ENCODE data around the gene CRYGC. TPM values are rescaled to one million over a fixed set of nuclear protein-coding genes. Genes with fewer than 3 reads are reported as not detected.

CRYGC gene
- total and polyA plus RNA-seq, 2 experiments from 2014 or later, result not detected

DNA sequence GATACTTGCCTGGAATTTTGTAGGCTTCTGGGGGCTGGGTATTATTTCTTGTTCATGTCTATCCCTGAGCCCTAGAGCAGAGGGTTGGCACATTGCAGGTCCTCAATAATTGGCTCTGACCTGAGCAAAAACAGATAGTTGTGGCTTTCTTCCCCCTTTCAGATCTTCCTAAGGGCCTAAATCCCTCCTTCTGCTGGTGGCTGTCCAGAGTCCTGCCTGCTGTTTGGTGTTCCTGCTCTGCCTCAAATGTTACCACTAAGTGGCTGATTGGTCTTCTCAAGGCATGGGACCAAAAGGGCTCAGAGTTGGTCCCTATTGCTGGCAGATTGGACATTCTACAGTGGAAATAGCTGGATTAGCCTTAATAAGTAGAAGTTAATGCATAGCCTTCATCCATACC, 17.4 kb upstream of the CRYGC start:
- Mint-ChIP-seq H3K9me3 (peaks cover 14% of the 10 kb centered on the region), H3K4me1 (peaks cover 26% of the 10 kb centered on the region), H3K36me3 (ENCODE audit: low read depth) (peaks cover 10% of the 10 kb centered on the region), H3K27me3 (ENCODE audit: insufficient read depth, low read depth, poor library complexity) (peaks cover 5% of the 10 kb centered on the region), H3K4me3 (no peak overlapping the region), H3K27ac (no peak overlapping the region)
- H3K27ac ChIP-seq (ENCODE audit: low read depth), result no peak overlapping the region
- TF ChIP-seq ZNF331 (CRISPR knock-in tag; IDR thresholded peaks at IDR 0.05; ENCODE audit: low read depth), result no peak
- no peak for TF ChIP-seq ZNF114 (CRISPR knock-in tag; IDR thresholded peaks at IDR 0.05)
- TF ChIP-seq REST (IDR thresholded peaks at IDR 0.05; ENCODE audit: unreplicated experiment), result no peak
- no peak for TF ChIP-seq POLR2AphosphoS5 (IDR thresholded peaks at IDR 0.05; ENCODE audit: low read depth)
- no peak for TF ChIP-seq NANOG (IDR thresholded peaks at IDR 0.05; ENCODE audit: borderline replicate concordance)
- TF ChIP-seq, protein P1, sequence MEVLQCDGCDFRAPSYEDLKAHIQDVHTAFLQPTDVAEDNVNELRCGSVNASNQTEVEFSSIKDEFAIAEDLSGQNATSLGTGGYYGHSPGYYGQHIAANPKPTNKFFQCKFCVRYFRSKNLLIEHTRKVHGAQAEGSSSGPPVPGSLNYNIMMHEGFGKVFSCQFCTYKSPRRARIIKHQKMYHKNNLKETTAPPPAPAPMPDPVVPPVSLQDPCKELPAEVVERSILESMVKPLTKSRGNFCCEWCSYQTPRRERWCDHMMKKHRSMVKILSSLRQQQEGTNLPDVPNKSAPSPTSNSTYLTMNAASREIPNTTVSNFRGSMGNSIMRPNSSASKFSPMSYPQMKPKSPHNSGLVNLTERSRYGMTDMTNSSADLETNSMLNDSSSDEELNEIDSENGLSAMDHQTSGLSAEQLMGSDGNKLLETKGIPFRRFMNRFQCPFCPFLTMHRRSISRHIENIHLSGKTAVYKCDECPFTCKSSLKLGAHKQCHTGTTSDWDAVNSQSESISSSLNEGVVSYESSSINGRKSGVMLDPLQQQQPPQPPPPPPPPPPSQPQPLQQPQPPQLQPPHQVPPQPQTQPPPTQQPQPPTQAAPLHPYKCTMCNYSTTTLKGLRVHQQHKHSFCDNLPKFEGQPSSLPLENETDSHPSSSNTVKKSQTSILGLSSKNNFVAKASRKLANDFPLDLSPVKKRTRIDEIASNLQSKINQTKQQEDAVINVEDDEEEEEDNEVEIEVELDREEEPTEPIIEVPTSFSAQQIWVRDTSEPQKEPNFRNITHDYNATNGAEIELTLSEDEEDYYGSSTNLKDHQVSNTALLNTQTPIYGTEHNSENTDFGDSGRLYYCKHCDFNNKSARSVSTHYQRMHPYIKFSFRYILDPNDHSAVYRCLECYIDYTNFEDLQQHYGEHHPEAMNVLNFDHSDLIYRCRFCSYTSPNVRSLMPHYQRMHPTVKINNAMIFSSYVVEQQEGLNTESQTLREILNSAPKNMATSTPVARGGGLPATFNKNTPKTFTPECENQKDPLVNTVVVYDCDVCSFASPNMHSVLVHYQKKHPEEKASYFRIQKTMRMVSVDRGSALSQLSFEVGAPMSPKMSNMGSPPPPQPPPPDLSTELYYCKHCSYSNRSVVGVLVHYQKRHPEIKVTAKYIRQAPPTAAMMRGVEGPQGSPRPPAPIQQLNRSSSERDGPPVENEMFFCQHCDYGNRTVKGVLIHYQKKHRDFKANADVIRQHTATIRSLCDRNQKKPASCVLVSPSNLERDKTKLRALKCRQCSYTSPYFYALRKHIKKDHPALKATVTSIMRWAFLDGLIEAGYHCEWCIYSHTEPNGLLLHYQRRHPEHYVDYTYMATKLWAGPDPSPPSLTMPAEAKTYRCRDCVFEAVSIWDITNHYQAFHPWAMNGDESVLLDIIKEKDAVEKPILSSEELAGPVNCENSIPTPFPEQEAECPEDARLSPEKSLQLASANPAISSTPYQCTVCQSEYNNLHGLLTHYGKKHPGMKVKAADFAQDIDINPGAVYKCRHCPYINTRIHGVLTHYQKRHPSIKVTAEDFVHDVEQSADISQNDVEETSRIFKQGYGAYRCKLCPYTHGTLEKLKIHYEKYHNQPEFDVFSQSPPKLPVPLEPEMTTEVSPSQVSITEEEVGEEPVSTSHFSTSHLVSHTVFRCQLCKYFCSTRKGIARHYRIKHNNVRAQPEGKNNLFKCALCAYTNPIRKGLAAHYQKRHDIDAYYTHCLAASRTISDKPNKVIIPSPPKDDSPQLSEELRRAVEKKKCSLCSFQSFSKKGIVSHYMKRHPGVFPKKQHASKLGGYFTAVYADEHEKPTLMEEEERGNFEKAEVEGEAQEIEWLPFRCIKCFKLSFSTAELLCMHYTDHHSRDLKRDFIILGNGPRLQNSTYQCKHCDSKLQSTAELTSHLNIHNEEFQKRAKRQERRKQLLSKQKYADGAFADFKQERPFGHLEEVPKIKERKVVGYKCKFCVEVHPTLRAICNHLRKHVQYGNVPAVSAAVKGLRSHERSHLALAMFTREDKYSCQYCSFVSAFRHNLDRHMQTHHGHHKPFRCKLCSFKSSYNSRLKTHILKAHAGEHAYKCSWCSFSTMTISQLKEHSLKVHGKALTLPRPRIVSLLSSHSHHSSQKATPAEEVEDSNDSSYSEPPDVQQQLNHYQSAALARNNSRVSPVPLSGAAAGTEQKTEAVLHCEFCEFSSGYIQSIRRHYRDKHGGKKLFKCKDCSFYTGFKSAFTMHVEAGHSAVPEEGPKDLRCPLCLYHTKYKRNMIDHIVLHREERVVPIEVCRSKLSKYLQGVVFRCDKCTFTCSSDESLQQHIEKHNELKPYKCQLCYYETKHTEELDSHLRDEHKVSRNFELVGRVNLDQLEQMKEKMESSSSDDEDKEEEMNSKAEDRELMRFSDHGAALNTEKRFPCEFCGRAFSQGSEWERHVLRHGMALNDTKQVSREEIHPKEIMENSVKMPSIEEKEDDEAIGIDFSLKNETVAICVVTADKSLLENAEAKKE (CRISPR knock-in tag; IDR thresholded peaks at IDR 0.05), result no peak
- no peak for TF ChIP-seq EZH2 (IDR thresholded peaks at IDR 0.05; ENCODE audit: low read depth, unreplicated experiment)
- no peak for TF ChIP-seq CREB1 (CRISPR knock-in tag; IDR thresholded peaks at IDR 0.05; ENCODE audit: low read depth)
- TF ChIP-seq, protein P2, sequence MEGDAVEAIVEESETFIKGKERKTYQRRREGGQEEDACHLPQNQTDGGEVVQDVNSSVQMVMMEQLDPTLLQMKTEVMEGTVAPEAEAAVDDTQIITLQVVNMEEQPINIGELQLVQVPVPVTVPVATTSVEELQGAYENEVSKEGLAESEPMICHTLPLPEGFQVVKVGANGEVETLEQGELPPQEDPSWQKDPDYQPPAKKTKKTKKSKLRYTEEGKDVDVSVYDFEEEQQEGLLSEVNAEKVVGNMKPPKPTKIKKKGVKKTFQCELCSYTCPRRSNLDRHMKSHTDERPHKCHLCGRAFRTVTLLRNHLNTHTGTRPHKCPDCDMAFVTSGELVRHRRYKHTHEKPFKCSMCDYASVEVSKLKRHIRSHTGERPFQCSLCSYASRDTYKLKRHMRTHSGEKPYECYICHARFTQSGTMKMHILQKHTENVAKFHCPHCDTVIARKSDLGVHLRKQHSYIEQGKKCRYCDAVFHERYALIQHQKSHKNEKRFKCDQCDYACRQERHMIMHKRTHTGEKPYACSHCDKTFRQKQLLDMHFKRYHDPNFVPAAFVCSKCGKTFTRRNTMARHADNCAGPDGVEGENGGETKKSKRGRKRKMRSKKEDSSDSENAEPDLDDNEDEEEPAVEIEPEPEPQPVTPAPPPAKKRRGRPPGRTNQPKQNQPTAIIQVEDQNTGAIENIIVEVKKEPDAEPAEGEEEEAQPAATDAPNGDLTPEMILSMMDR (conservative IDR thresholded peaks at IDR 0.05; ENCODE audit: low read depth in 2 of 2), result no peak
- no peak for TF ChIP-seq STAT1 (IDR thresholded peaks at IDR 0.05; ENCODE audit: unreplicated experiment)
- no peak for TF ChIP-seq EZH2phosphoT487 (IDR thresholded peaks at IDR 0.05; ENCODE audit: unreplicated experiment)
- TF ChIP-seq JUNB (IDR thresholded peaks at IDR 0.05; ENCODE audit: unreplicated experiment), result no peak
- TF ChIP-seq, protein P3, sequence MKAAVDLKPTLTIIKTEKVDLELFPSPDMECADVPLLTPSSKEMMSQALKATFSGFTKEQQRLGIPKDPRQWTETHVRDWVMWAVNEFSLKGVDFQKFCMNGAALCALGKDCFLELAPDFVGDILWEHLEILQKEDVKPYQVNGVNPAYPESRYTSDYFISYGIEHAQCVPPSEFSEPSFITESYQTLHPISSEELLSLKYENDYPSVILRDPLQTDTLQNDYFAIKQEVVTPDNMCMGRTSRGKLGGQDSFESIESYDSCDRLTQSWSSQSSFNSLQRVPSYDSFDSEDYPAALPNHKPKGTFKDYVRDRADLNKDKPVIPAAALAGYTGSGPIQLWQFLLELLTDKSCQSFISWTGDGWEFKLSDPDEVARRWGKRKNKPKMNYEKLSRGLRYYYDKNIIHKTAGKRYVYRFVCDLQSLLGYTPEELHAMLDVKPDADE (IDR thresholded peaks at IDR 0.05), result no peak
- H3K4me2 ChIP-seq, result no peak overlapping the region
- 0 out of 2 replicates have a peak, but pooled peaks cover 4% of the 10 kb centered on the region for H3K9me2 ChIP-seq (ENCODE audit: insufficient read depth)
- no peaks in the 10 kb centered on the region for H4K20me1 ChIP-seq (replicated peaks; ENCODE audit: insufficient read depth)
- H2AFZ ChIP-seq, result peak overlapping the region; percentile 38; the same call in 1 of the 2 replicates
- H3F3A ChIP-seq (replicated peaks; ENCODE audit: low read depth), result no peaks in the 10 kb centered on the region
- no peaks in the 10 kb centered on the region for H3K79me2 ChIP-seq (replicated peaks; ENCODE audit: insufficient read depth)
- DNase-seq (ENCODE audit: low spot score) (no peak), ATAC-seq (no peak)
- peaks cover 7% of the 10 kb centered on the region for H3K36me3 ChIP-seq (ENCODE audit: insufficient read depth)
- no peaks in the 10 kb centered on the region for H3K27me3 ChIP-seq (ENCODE audit: insufficient read depth)
- peaks cover 34% of the 10 kb centered on the region for H3K4me1 ChIP-seq (ENCODE audit: insufficient read depth)
- no peak overlapping the region for H3K4me3 ChIP-seq
